Psoas muscle (tissue), 8 donors: ENCODE data around the gene TJP1. TPM values are rescaled to one million over a fixed set of nuclear protein-coding genes. Genes with fewer than 3 reads are reported as not detected.

Experiments
- ATAC-seq, 4 donors: fragments of 200-7000 bp; cut with Tn5 transposase; one replicate each; pipeline ENCODE4 v1.9.1; 2020; ENCODE audit warnings: moderate library complexity in 3 of 4, mild to moderate bottlenecking in 2 of 4
- DNase-seq, 2 donors: peaks; one replicate each; pipeline ENCODE4 v3.0.0-alpha.2; 2020
- H3K27ac ChIP-seq: fragments of 200-600 bp; one replicate; pipeline ENCODE4 v1.8.0; 2022
- H3K27me3 ChIP-seq, 3 donors: fragments of 200-600 bp in 1 of 3; one replicate each; pipeline versions ENCODE4 v1.6.1 to v1.8.0; 2013 to 2022; ENCODE audit warnings: low read length in 2 of 3, mild to moderate bottlenecking in 2 of 3, moderate library complexity in 1 of 3; ENCODE audit not compliant: insufficient read depth in 3 of 3
- H3K36me3 ChIP-seq, 2 donors: fragments of 200-600 bp in 1 of 2; one replicate each; pipeline versions ENCODE4 v1.6.1 to v1.8.0; 2013 to 2022; ENCODE audit warnings: low read depth in 1 of 2, mild to moderate bottlenecking in 1 of 2, moderate library complexity in 1 of 2; ENCODE audit not compliant: insufficient read depth in 1 of 2
- H3K4me1 ChIP-seq: fragments of 200-600 bp; one replicate; pipeline ENCODE4 v1.8.0; 2022
- H3K4me3 ChIP-seq: fragments of 200-600 bp; one replicate; pipeline ENCODE4 v1.8.0; 2022; ENCODE audit warnings: mild to moderate bottlenecking
- H3K9me3 ChIP-seq: fragments of 200-600 bp; one replicate; pipeline ENCODE4 v1.8.0; 2022
- CTCF ChIP-seq: fragments of 200-600 bp; IDR thresholded peaks from one replicate; pipeline ENCODE4 v1.8.0; 2022; ENCODE audit warnings: antibody characterized with exemption
- WGBS, 3 donors: extraction: QIAGEN DNeasy Blood & Tissue Kit; methylation state at CpG; one replicate each; pipeline versions ENCODE4 v1.1.6 to v1.1.7; 2013; 5-methylcytosine and 5-hydroxymethylcytosine counted together
- intact Hi-C, 2 donors: fragments of 100-400 bp; cut with DNase I; formaldehyde crosslinking; loops; one replicate each; pipeline versions ENCODE4 v1.11.0 to v1.14.2; 2022
- polyA plus RNA-seq, 3 donors: library from polyadenylated mRNA; stranded (reverse); fragments of 200-250 nt; gene quantifications; one replicate each; pipeline ENCODE4 v1.2.3, GENCODE V29; 2013
- total RNA-seq, 4 donors: library from RNA; stranded (reverse); fragmentation: NEBNext Ultra II Directional in 2 of 4; extraction: Animal tissue kit (Norgen Biotek cat#: 25700) in 2 of 4; gene quantifications; one replicate each; pipeline versions ENCODE4 v1.2.1 to v1.2.4, GENCODE V29; 2021 to 2023
- donor health status: healthy with polysubstance abuse.
- donor health status: DM: no; HTN: no; CAD: no; lungs with moderate emphysema.
- donor health status: Bipolar disorder and iron deficiency.
- donor health status: healthy.
- donor health status: DM: yes; HTN: yes; CAD: no.
- donor health status: DM: no; HTN: no; CAD: no.
- donor health status: DM: no; HTN: no; CAD: no.
- donor health status: DM: yes; HTN: yes; CAD: no.

TJP1 gene
- total and polyA plus RNA-seq, 7 donors = 8.6 to 49.9 (median 32.6) TPM

DNA sequence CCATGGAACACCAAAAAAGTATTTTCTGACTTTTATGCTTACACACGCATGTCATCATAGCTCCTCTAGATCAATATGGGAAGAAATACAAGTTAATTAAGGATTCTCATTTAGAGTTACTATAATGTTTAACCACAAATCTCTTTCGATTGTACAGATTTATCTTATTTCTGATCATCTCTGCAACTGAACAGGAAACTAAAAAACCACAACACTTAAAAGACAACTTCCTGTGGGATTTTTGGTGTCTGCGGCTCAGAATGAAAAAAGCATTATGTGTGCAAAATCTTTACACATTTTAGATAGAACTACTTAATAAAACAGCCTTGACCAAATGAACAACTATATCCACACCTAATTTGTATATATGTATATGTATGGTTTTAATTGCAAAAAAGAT is 3.0 kb upstream of the TJP1 start:
- Histone ChIP-seq H3K4me1 (peaks cover 7% of the 10 kb centered on the region), H3K27ac (no peak overlapping the region), H3K4me3 (no peak overlapping the region), H3K27me3 (no peaks in the 10 kb centered on the region), H3K9me3 (no peaks in the 10 kb centered on the region), H3K36me3 (no peaks in the 10 kb centered on the region)
- no peak for TF ChIP-seq CTCF
- DNase-seq (no peak), ATAC-seq (no peak)
- 56 to 60% (median 59%) methylated on average over 3 of the region's 3 CpGs for WGBS, 3 donors
- intact Hi-C loops = loop anchor here (5.0 to 10.0 kb wide), 2 partner anchors 87 to 100 kb away; no protein-coding TSS in a partner anchor

DNA sequence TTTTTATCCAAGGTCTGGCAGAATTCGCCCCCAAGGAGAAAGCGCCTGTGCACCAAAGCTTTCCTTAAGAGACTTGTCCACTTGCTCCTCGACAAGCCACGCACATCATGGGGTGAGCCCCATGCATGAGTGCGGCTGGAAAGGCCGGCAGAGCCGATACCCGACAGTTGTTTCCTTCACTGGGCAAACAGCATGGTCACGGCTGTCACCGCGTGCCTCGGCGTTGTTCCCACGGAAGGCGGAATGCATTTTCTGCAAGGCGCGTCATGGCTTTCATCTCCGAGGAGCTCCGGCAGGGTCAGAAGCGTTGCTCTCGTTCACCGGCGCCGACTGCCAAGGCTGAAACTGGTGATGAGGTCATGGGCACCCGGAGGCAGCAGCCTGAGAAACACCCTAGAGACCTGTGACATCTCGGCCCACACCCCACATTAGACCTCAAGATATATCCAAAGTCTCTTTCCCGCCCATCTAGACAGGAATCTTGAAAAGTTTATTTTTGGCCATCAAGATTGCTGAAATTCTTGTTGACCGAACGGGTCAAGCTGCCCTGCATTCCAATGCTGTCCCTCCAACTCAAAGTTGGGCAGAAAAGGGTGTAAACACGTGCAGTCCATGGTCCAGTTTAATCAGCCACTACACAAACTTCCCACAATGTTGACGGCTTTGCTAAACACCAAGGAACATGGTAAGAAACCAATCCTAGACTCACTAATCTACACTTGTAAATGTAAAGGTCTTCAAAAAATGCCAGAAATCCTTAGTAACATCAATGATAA is 604 bp upstream of the TJP1 start:
- peak; percentile 54 to 78 (median 68) for ATAC-seq
- Histone ChIP-seq H3K4me3 (peak overlapping the region; percentile 90), H3K27me3 (no peaks in the 10 kb centered on the region), H3K36me3 (no peaks in the 10 kb centered on the region), H3K27ac (peak overlapping the region; percentile 99), H3K4me1 (peaks cover 21% of the 10 kb centered on the region), H3K9me3 (no peaks in the 10 kb centered on the region)
- TF ChIP-seq CTCF = no peak
- WGBS, 3 donors = 4 to 6% (median 4%) methylated on average over 31 of the region's 31 CpGs
- intact Hi-C loops = loop anchor here (5.0 to 10.0 kb wide), 4 partner anchors 49 to 102 kb away; no protein-coding TSS in a partner anchor
- DNase-seq = peak; percentile 70 to 88

DNA sequence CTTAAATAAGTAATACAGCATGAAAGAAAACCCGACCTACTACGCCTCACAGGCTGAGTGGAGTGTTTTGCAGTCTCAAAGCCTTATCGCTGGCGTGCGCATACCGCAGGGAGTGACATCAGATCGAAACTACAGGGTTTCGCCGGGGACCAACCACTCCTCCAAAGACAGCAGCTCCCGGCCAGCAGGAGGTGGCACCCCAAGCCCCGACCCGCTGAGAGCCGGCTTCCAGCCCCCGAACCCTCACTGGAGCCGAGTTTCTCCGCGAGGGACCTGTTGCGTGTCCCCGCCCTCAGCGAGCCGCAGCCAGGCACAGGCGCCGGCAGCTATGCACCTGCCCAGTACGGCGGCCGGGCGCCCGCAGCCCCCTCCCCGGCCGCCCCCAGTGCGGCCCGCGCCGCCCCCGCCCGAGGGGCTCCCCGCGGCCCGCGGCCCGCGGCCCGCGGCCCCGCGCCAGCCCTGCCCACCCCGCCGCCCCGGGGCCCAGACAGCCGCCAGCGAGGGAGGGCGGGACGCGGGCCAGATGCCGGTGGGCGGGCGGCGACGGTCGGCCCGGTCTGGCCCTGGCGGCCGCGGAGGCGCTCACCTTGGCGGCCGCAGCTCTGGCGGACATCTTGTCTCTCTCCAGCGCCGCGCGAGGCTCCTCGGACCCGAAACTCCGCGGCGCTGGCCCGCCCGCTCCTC is 710 bp downstream of the TJP1 start:
- peak; percentile 47 to 64 (median 55) for ATAC-seq
- H3K4me3 ChIP-seq = peak overlapping the region; percentile 90
- H3K36me3 ChIP-seq = no peaks in the 10 kb centered on the region
- peak overlapping the region; percentile 99 for H3K27ac ChIP-seq
- peaks cover 21% of the 10 kb centered on the region for H3K4me1 ChIP-seq
- intact Hi-C loops = loop anchor here (5.0 to 10.0 kb wide), 4 partner anchors 51 to 103 kb away; no protein-coding TSS in a partner anchor
- peak; percentile 65 to 76 for DNase-seq
- WGBS, 3 donors = 0 to 1% (median 0%) methylated on average over 38 to 79 of the region's 79 CpGs
- TF ChIP-seq CTCF = peak; percentile 23
- no peaks in the 10 kb centered on the region for H3K9me3 ChIP-seq
- no peaks in the 10 kb centered on the region for H3K27me3 ChIP-seq

DNA sequence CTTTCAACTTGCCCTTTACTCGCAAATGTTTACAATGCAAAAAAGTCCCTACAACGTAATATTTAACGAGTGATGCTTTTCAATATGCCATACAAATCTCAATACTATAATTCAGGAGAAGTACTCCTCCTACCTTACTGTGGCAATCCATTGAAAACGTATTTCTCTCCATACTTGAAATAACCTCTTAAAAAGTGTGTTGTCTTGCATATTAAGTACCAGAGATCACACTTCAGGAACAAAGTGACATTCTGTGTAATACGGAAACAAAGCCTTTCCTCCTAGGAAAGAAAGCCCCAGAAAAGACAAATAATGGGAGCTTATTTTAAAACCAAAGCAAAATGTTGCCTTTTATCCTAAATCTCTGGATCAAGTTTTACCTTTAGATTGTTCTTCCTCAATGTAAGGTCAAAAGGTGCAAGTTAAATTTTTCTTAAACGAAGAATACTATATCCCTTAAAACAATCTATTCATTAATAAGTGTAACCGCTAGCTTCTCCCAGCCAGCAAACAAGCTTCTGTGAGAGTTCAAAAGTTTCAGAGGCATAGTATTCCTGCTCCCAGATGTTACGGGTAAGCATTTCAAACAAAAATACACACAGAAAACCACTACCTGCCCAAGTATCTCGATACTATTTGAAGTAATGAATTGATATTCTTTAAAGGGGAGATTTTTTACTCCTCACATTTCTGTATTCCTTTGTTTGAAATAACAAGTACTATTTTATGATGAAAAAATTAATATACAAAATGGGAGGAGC is 1.7 kb downstream of the TJP1 start:
- no peaks in the 10 kb centered on the region for H3K27me3 ChIP-seq
- peak overlapping the region; percentile 99 for H3K27ac ChIP-seq

More for the DNA sequence above, 1.7 kb downstream of the TJP1 start:
- ATAC-seq = no peak
- H3K36me3 ChIP-seq = no peaks in the 10 kb centered on the region
- 34 to 42% (median 39%) methylated on average over 9 of the region's 9 CpGs for WGBS, 3 donors
- TF ChIP-seq CTCF = no peak
- intact Hi-C loops = loop anchor here (5.0 to 10.0 kb wide), 4 partner anchors 52 to 104 kb away; no protein-coding TSS in a partner anchor
- H3K4me1 ChIP-seq = peaks cover 25% of the 10 kb centered on the region
- H3K4me3 ChIP-seq = peak overlapping the region; percentile 90
- no peak for DNase-seq
- H3K9me3 ChIP-seq = no peaks in the 10 kb centered on the region
